Activated CD4-positive, alpha-beta T cell treated with anti-CD3 and anti-CD28 coated beads for 24 hours (primary cell): ENCODE data around the gene HBEGF.

Experiments used
- DNase-seq, 2 donors: peaks; one replicate each; pipeline ENCODE4 v3.0.0-alpha.2; 2020; ENCODE audit warnings: low read depth in 2 of 2

The HBEGF gene

DNA sequence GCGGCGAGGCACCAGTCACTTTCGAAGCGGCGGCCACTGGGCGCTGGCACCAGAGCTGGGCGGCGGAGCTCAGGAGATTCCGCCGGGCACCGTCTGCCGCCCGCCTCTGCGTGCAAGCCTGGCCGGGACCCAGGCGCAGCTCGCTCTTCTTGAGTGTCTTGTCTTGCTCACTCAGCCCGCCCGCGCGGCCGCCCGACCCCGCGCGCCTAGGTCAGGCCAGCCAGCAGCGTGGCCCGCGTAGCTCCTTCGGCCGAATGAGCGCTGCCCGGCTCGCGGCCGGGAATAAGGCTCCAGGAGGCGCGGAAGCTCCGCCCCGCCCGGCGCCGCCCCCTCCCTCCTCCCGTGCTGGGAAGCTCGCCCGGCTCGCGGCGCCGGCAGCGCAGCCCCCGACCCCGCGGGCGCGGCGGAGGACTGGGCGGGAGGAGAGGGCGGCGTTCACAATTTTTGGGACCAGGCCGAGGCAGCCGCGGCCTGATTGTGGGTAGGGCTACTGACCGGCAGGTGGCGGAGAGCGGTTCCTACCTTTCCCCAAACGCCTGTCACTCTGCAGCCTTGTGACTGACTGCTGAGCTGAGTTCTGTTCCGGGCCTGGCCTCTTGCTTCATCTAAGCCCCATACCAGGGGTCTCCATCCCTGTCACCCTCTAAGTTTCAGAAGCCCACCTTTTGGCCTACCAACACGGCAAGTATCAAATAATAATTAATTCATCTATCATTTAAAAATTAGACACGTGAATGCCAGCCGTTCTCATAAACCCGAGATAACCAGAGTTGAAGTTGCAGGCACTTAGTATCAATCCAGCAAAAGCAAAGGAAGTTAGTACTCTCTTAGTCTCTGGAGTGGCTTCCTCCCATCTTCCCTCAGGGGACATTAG, at the start of gene HBEGF:
HBEGF (minus strand) TSS at position 256 of the 874 bp plus-strand sequence. CDS start 275 bp downstream, outside the sequence.
- DNase-seq, result peak in 1 of 2 donors; percentile 39

DNA sequence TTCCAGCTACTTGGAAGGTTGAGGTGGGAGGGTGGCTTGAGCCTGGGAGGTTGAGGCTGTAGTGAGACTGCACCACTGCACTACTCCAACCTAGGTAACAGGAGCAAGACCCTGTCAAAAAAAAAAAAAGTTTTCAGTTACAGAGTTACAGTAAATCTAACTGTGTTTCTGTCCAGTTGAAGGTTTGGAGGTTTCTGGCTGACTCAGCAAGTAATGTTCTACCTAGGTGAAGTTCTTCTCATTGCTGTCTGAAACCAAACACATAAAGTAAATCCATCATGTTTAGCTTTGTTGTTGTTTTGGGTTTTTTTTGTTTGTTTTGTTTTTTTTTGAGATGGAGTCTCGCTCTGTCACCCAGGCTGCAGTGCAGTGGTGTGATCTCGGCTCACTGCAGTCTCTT, 47.3 kb upstream of the HBEGF start:
- DNase-seq, result no peak

DNA sequence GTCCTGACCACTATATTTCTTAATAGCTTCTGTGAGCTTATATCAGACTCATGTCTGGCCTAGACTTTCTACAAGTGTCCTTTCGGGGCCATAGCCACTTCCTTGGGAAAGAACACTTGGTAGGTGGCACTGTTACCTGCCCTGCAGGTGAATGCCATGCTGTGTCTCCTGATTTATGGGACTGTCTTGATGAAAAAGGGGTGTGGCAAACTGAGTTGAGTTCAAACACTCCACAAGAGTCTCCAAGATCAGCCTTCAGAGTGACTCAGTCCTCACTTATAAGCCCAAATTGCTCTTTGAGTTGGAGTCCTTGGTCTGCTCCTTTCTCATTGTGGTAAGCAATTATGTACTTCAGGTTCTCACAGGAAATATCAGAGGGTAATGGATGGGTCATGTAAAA, 45.3 kb upstream of the HBEGF start:
- no peak for DNase-seq

- DNase-seq, result no peak
These were observed 44.9 kb upstream of the HBEGF start for GRCh38 chr5:140391312-140391711.

DNA sequence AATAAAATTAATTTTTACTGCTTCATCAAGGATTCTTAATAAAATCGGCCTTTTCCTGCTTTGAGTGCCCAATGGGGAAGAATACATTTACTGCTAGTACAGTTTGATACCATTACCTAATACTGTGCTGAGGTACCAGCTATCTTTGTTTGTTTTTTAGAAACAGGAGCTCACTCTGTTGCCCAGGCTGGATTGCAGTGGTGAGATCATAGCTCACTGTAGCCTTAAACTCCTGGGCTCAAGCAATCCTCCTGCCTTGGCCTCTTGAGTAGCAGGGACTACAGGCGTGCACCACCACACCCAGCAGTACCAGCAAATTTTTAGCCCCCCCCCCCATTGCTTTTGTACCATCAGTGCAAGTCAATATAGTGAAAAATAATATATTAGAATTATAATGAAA, 41.6 kb upstream of the HBEGF start:
- DNase-seq, result no peak

GRCh38 chr5:140383300-140383699, 36.9 kb upstream of the HBEGF start:
- no peak for DNase-seq

DNA sequence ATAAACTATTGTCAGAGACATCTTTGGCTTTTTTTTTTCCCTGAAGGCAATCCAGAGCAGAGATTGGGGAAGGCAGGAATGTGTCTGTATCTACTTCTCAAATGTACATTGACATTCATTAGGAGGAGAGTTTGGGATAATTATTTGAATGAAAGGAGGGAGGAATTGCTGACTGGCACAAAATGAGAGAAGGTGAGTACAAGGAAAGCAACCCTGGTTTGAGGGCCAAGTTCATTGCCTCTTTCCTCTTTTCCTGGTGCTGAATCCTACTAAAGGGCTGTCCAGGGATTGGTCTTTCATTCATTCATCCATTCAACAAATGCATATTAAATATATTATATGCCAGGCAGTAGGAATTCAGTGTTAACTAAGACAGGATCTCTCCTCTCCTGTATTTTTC, 36.5 kb upstream of the HBEGF start:
- DNase-seq, result no peak

DNA sequence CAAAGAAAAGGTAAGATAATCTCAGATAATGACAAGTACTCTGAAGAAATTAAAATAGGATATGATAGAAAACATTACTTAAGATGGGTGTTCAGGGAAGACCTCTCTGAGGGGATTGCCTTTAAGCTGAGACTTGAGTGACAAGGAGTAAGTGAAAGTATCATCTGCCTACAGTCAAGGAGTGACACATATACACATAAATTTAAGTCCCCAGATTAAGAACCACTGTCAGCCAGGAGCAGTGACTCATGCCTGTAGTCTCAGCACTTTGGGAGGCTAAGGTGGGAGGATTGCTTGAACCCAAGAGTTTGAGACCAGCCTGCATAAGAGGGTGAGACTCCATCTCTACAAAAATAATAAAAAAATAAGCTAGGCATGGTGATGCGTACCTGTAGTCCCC, 35.6 kb upstream of the HBEGF start:
- DNase-seq, result no peak

GRCh38 chr5:140381351-140381750, 34.9 kb upstream of the HBEGF start:
- no peak for DNase-seq

DNA sequence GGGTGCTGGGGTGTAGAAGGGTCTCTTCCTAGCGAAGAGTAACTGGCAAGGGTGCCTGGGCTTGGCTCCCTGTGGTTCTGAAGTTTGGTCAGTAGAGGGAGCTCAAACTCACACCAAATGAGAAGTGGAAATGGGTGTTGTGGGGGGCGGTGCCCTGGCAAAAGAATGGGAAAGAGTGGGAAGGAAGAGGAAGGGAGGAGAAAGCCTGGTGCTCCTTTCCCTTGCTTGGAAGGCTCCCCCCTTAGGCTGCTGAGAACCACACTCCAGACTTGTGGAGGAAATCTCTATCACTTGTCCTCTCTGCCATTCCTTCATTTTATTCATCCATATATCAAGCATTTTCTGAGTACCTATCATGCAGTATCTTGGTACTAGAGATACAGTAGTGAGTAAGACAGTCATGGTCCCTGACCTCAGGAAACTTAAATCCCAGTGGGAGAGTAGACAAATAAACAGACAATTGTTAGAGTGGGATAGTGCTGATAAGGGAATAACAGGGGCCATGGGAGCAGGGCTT, 26.6 kb upstream of the HBEGF start:
- DNase-seq, result peak in 1 of 2 donors; percentile 15

- DNase-seq, result no peak
These were observed 25.2 kb upstream of the HBEGF start for GRCh38 chr5:140371356-140372151.

- no peak for DNase-seq
These were observed 21.0 kb upstream of the HBEGF start for GRCh38 chr5:140367256-140368013.

- no peak for DNase-seq
These were observed 20.3 kb upstream of the HBEGF start for GRCh38 chr5:140366589-140367255.

GRCh38 chr5:140365941-140366340, 19.5 kb upstream of the HBEGF start:
- DNase-seq, result no peak

- DNase-seq, result no peak
These were observed 18.9 kb upstream of the HBEGF start for GRCh38 chr5:140365282-140365681.

- DNase-seq, result no peak
These were observed 18.0 kb upstream of the HBEGF start for GRCh38 chr5:140364472-140364765.

DNA sequence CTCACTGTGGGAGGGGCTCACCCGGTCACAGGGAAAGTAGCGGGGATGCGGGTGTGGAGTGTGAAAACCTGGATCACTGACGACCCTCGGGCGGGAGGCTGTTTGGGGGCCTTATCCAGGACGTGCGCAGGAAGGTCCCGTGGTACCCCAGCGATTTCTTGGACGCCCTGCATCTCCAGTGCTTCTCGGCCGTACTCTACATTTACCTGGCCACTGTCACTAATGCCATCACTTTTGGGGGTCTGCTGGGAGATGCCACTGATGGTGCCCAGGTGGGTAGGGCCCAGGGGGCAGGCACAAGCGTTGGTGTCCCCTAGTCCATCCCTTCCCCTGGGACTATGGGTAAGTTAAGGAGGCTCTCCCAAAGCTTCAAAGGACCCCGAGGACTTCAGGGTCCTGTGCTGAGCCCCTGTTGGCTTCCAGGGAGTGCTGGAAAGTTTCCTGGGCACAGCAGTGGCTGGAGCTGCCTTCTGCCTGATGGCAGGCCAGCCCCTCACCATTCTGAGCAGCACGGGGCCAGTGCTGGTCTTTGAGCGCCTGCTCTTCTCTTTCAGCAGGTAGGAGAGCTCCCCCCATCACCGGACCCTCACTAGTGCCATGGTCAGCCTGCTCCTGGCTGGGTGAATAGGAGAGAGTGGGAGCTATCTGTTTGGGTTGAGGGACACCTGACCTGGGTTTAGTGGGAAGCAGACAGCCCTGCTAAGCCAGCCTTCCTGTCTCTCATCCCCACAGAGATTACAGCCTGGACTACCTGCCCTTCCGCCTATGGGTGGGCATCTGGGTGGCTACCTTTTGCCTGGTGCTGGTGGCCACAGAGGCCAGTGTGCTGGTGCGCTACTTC, 17.4 kb upstream of the HBEGF start:
- no peak for DNase-seq

DNA sequence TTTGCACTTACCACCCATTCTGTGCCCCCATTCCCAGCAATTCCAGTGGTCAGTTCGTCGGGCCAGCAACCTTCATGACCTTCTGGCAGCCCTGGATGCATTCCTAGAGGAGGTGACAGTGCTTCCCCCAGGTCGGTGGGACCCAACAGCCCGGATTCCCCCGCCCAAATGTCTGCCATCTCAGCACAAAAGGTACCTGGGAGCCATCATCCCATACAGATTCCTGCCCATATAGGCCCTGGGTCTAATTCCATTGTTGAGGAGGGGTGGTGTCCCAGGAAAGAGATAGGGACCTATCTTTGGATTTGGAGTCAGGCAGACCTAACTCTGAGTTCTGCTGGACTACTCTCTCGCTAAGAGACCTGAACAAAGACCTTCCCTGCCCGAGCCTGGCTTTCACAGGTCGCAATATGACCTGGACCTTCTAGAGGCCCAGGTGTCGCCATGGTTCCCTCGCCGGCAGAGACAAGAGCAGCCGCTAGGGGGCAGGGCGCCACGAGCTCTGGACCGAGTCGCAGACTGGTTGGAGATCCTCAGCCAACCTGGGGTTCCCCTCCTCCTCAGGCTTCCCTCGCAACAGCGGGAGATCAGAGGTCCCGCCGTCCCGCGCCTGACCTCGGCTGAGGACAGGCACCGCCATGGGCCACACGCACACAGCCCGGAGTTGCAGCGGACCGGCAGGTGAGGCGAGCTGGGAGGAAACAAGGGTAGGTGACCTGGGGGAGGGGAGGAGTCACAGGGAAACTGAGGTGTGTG, 16.6 kb upstream of the HBEGF start:
- DNase-seq, result peak; percentile 82 to 86

DNA sequence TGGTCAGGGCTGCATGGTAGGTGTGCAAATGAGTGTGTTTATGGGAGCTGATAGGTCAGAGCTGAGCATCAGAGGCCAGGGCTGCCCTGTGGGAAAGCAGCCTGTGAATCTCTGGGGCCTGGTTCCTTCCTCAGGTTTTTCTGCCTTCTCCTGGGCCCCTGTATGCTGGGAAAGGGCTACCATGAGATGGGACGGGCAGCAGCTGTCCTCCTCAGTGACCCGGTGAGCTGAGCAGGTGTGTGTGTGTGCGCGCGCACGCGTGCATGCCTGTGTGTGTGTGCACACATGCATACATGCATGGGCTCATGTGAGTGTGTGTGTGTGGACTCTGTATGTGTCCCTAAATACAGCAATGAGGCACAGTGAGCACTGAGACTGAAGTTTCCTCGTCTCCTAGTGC, 15.9 kb upstream of the HBEGF start:
- DNase-seq, result no peak

- DNase-seq, result no peak
These were observed 15.5 kb upstream of the HBEGF start for GRCh38 chr5:140361901-140362300.
